Measurements from ENCODE around the gene NRIP3.

DNA sequence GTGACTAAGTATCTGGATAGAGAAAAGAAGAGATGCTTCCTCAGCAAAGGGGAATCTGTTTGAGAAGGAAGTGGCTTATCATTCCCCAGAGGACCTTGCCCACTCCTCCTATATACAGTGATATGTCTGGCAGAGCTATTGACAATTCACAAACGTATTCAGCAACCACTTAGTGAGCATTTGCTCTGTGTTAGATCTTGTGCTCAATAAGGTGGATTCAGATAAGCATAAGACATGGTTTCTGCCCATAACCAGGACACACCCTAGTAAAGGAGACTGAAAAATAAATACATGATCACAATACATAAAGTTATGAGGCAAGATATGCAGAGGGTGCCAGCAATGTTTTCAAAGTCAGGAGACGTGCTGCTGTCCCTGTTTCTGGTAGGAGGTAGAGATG lies 41.0 kb downstream of the NRIP3 start:
- TF ChIP-seq POLR2AphosphoS5 (IDR thresholded peaks at IDR 0.05; ENCODE audit: low read depth, low read length), result no peak
- no peak for TF ChIP-seq POLR2A (IDR thresholded peaks at IDR 0.05; ENCODE audit: low read depth, low read length)
- no peak for TF ChIP-seq TAF1 (IDR thresholded peaks at IDR 0.05; ENCODE audit: borderline replicate concordance, low read depth, low read length)
